Activated CD8-positive, alpha-beta memory T cell treated with anti-CD3 and anti-CD28 coated beads for 1 hour (primary cell): Measurements from ENCODE around the gene METTL24.

Experiments
- DNase-seq, 2 donors: peaks; one replicate each; pipeline ENCODE4 v3.0.0-alpha.2; 2020; ENCODE audit warnings: low read depth in 1 of 2; ENCODE audit errors: extremely low read depth in 1 of 2

METTL24 gene

GRCh38 chr6:110207652-110208051 is 150.5 kb downstream of the METTL24 start:
- no peak for DNase-seq

- no peak for DNase-seq
Observed at GRCh38 chr6:110201151-110201884, 156.8 kb downstream of the METTL24 start.

GRCh38 chr6:110198561-110198960 is 159.6 kb downstream of the METTL24 start:
- DNase-seq = no peak

GRCh38 chr6:110196874-110197273 is 161.3 kb downstream of the METTL24 start:
- no peak for DNase-seq

GRCh38 chr6:110195639-110196038 is 162.5 kb downstream of the METTL24 start:
- DNase-seq = no peak
